ENCODE measurements around the gene TLE1. TPM values are rescaled to one million over a fixed set of nuclear protein-coding genes. Genes with fewer than 3 reads are reported as not detected.

Gene TLE1
- total RNA-seq, 1 donor = 39.3 TPM

DNA sequence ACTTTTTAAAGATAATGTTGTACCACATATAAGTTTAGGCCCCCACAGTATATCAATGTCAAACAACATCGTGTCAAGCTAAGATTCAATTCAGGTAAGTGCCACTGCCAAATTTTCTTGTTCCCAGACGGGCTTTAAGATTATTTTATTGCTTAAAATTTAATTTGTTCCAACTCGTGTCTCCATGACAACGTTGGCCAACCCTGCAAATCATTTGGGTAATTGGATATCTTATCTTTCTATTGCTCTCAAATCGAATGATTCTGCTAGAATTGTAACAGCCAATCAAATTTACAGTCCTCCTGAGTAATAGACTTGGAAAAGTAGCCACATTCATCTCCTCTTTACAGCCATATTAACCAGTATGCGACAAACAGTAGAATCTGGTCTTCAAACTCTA, 19.5 kb downstream of the TLE1 start:
- H3K4me3 ChIP-seq (ENCODE audit: low read depth, low read length) = no peak overlapping the region
- DNase-seq (ENCODE audit: low read depth) = no peak
- TF ChIP-seq, protein P1, sequence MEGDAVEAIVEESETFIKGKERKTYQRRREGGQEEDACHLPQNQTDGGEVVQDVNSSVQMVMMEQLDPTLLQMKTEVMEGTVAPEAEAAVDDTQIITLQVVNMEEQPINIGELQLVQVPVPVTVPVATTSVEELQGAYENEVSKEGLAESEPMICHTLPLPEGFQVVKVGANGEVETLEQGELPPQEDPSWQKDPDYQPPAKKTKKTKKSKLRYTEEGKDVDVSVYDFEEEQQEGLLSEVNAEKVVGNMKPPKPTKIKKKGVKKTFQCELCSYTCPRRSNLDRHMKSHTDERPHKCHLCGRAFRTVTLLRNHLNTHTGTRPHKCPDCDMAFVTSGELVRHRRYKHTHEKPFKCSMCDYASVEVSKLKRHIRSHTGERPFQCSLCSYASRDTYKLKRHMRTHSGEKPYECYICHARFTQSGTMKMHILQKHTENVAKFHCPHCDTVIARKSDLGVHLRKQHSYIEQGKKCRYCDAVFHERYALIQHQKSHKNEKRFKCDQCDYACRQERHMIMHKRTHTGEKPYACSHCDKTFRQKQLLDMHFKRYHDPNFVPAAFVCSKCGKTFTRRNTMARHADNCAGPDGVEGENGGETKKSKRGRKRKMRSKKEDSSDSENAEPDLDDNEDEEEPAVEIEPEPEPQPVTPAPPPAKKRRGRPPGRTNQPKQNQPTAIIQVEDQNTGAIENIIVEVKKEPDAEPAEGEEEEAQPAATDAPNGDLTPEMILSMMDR (IDR thresholded peaks at IDR 0.05; ENCODE audit: insufficient read depth, low read depth, low read length) = no peak

DNA sequence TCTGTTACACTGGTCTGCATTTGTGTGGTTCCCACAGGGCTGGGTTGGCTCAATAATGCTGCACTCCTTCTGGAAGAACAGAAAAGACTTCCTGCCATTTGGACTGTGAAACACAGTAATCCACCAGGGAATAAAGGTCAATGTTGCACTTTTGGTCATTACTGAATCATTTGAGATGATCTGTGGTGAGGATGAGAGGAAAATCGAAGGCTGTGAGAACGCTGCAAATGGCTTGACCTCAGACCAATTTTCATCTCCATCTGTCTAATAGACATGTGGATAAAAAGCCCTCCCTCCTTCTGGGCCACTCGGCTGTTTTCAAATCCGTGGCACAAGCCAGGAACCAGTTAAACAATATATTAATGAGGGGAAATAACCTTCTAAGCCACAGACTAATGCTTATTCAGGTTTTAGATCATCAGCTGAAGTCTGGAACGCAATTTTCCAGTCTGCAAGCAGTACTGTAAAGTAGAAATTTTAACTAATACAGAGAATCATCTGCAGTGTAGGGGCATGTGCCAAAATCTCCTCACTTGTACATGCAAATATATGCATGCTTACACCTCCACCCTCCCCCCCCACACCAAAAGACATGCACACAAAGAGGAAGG, 20.2 kb downstream of the TLE1 start:
- no peak for DNase-seq (ENCODE audit: low read depth)
- no peak overlapping the region for H3K4me3 ChIP-seq (ENCODE audit: low read depth, low read length)
- TF ChIP-seq, protein P1 (IDR thresholded peaks at IDR 0.05; ENCODE audit: insufficient read depth, low read depth, low read length) = no peak

DNA sequence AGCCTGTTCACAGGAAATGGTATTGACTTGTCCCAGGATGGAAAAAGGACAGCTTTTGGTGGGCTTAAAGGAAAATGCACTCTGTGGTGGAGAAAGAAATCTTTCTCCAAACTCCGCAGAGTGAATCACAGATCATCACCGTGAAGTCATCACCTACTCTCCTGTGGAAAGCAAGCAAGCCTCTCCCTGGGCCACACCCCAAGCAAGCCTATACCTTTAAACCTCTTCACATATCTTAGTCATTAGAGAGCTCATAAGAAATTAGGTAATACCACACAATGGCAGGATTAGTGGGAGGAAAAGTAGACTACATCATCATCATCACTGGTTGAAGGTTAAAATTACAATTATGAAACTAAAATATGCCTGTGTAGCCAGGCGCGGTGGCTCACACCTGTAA, 23.2 kb downstream of the TLE1 start:
- TF ChIP-seq, protein P1 (IDR thresholded peaks at IDR 0.05; ENCODE audit: insufficient read depth, low read depth, low read length) = no peak
- H3K4me3 ChIP-seq (ENCODE audit: low read depth, low read length) = no peak overlapping the region
- no peak for DNase-seq (ENCODE audit: low read depth)

DNA sequence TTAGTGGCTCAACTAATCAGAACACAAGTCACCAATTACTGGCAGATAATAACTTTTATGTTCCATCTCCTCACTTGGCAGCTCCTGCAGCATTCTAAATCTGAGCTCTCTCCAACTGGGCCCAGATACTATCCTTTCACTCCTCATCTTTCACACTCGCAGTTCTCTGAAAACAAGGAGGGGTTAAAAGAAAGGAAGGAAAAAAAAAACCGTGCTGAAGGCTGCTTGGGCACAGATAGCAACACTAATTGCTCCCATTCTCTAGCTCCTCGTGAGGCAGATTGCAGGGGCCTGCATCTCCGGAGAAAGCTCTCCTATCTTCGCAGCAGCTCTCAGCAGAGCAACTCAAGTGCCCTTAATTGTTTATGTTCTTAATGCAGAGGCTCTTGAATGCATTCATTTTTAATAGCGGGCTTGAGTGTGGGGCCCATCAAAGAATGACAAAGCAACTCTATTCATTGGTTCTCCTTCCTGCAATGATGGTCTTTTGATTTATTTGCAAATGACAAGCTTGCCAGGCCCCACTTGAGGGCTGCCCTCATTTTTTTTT, 23.9 kb downstream of the TLE1 start:
- TF ChIP-seq, protein P1 (IDR thresholded peaks at IDR 0.05; ENCODE audit: insufficient read depth, low read depth, low read length) = no peak
- H3K4me3 ChIP-seq (ENCODE audit: low read depth, low read length) = no peak overlapping the region
- no peak for DNase-seq (ENCODE audit: low read depth)

DNA sequence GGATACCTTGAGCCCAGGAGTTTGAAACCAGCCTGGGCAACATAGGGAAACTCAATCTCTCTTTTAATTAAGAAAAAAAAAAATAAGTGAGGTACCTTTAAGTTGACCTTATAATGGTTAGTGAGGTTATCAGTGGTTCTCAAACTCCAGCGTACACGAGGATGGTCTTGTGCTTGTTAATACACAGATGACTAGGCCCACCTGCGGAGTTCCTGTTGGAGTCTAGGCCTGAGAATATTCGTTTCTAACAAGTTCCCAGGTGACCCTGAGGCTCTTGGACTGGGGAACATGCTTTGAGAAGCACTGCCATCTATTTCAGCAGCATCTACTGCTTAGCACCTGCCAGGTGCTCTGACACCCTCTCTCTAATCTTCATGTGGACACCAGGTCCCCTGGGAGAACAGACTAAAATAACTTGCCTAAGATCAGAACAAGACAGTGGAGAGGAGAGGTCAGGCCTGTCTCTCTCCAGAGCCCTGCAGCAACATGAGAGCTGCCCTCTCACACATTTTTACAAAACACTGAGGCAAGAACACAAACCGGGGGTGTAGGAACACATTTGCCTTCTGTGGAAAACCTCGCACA, 24.6 kb downstream of the TLE1 start:
- no peak overlapping the region for H3K4me3 ChIP-seq (ENCODE audit: low read depth, low read length)
- TF ChIP-seq, protein P1 (IDR thresholded peaks at IDR 0.05; ENCODE audit: insufficient read depth, low read depth, low read length) = no peak
- no peak for DNase-seq (ENCODE audit: low read depth)

DNA sequence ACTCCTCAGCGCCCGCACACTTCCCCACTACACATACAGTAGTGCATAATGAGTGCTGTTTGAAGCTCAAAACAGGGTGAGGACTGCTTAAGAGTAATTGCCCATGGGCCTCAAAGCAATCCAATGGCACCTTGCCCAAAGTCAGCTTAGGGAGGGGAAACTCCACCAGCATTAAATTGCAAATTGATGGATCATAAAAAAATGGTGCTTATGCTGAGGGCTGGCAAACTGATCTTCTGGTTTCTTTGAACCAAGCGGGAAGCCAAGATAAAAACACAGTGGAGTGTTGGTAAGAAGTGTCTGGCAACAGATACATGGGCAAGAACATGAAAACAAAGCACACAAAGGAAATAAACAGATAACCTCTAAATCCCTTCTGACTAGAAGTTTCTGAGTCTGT, 28.0 kb downstream of the TLE1 start:
- no peak for DNase-seq (ENCODE audit: low read depth)
- TF ChIP-seq, protein P1 (IDR thresholded peaks at IDR 0.05; ENCODE audit: insufficient read depth, low read depth, low read length) = no peak

More for the DNA sequence above, 28.0 kb downstream of the TLE1 start:
- no peak overlapping the region for H3K4me3 ChIP-seq (ENCODE audit: low read depth, low read length)

Data from fibroblast of villous mesenchyme (primary cell).